IMR-90 (cell line): ENCODE results near the gene APC2. TPM values are rescaled to one million over a fixed set of nuclear protein-coding genes. Genes with fewer than 3 reads are reported as not detected.
A peak's percentile ranks its signal among the peaks of the same experiment; 100 is the strongest.

ENCODE experiments used
- ATAC-seq: fragments of 200-7000 bp; cut with Tn5 transposase; 2 replicates; pipeline ENCODE4 v1.9.1; 2020; ENCODE audit warnings: low read depth, mild to moderate bottlenecking, moderate library complexity
- BruUV-seq: library from RNA; stranded (reverse); fragments of 400-500 nt; replicated peaks from 2 replicates; lab custom pipeline; 2021; lab: Mats Ljungman, UMichigan
- CTCF ChIA-PET: fragments of 300-600 bp; formaldehyde crosslinking; extraction: SDS; loops from one replicate; lab custom pipeline; 2021; ENCODE audit warnings: antibody characterized with exemption; lab: Yijun Ruan, JAX
- POLR2A ChIA-PET: fragments of 300-600 bp; sonication (Branson Sonifier 250); formaldehyde crosslinking; loops from one replicate; lab custom pipeline; 2022; ENCODE audit warnings: antibody characterized with exemption; ENCODE audit not compliant: unreplicated experiment; lab: Charles Lee
- DNase-seq: peaks from one replicate; pipeline ENCODE4 v3.0.0; 2013
- H2AFZ ChIP-seq: replicated peaks from 2 replicates; pipeline ENCODE3; 2013; ENCODE audit warnings: low read length, mild to moderate bottlenecking; ENCODE audit not compliant: poor library complexity
- H2AK5ac ChIP-seq: 2 replicates; pipeline ENCODE4 v1.6.1; 2013; ENCODE audit warnings: low read depth, low read length, inconsistent platforms
- H2AK9ac ChIP-seq: replicated peaks from 2 replicates; pipeline ENCODE3; 2013; ENCODE audit warnings: mild to moderate bottlenecking, low read depth, low read length, moderate library complexity; ENCODE audit not compliant: poor library complexity
- H2BK120ac ChIP-seq: 2 replicates; pipeline ENCODE4 v1.6.1; 2013; ENCODE audit warnings: low read depth, low read length, inconsistent platforms
- H2BK15ac ChIP-seq: 3 replicates; pipeline ENCODE4 v1.6.1; 2013; ENCODE audit warnings: low read depth, low read length, inconsistent platforms
- H2BK20ac ChIP-seq: 2 replicates; pipeline ENCODE4 v1.6.1; 2013; ENCODE audit warnings: low read depth, mild to moderate bottlenecking, inconsistent platforms, low read length, moderate library complexity
- H2BK5ac ChIP-seq: 2 replicates; pipeline ENCODE4 v1.6.1; 2013; ENCODE audit warnings: mild to moderate bottlenecking, low read depth, low read length, inconsistent platforms; ENCODE audit not compliant: poor library complexity, severe bottlenecking
- H3K14ac ChIP-seq: replicated peaks from 2 replicates; pipeline ENCODE4 v1.6.1; 2013; ENCODE audit warnings: low read depth, low read length, inconsistent platforms
- H3K18ac ChIP-seq: 2 replicates; pipeline ENCODE4 v1.6.1; 2013; ENCODE audit warnings: low read depth, low read length, control low read depth
- H3K23ac ChIP-seq: 2 replicates; pipeline ENCODE4 v1.6.1; 2013; ENCODE audit warnings: low read depth, low read length, inconsistent platforms
- H3K27ac ChIP-seq: 2 replicates; pipeline ENCODE4 v1.5.1; 2013; ENCODE audit warnings: mild to moderate bottlenecking, control low read depth, low read length; ENCODE audit not compliant: insufficient read depth
- H3K27me3 ChIP-seq: 2 replicates; pipeline ENCODE4 v1.6.1; 2013; ENCODE audit warnings: low read length; ENCODE audit not compliant: control insufficient read depth, insufficient read depth
- H3K36me3 ChIP-seq: 2 replicates; pipeline ENCODE4 v1.6.1; 2013; ENCODE audit warnings: low read length, mixed read lengths; ENCODE audit not compliant: control insufficient read depth, insufficient read depth
- H3K4ac ChIP-seq: 2 replicates; pipeline ENCODE4 v1.6.1; 2013; ENCODE audit warnings: low read depth, low read length, inconsistent platforms
- H3K4me1 ChIP-seq: 2 replicates; pipeline ENCODE4 v1.6.1; 2013; ENCODE audit warnings: low read length, mixed read lengths; ENCODE audit not compliant: control insufficient read depth, insufficient read depth
- H3K4me2 ChIP-seq: 2 replicates; pipeline ENCODE4 v1.6.1; 2013; ENCODE audit warnings: low read depth, mild to moderate bottlenecking, control low read depth, low read length, moderate library complexity
- H3K4me3 ChIP-seq: 2 replicates; pipeline ENCODE4 v1.5.1; 2013; ENCODE audit warnings: low read depth, mild to moderate bottlenecking, control low read depth, low read length, moderate library complexity; ENCODE audit not compliant: insufficient read depth
- H3K56ac ChIP-seq: 2 replicates; pipeline ENCODE4 v1.6.1; 2013; ENCODE audit warnings: low read length, inconsistent platforms; ENCODE audit not compliant: insufficient read depth; ENCODE audit errors: extremely low read depth
- H3K79me1 ChIP-seq, 2 experiments: 2 replicates each; pipeline ENCODE4 v1.6.1; 2013; ENCODE audit warnings: low read length in 2 of 2, inconsistent platforms in 1 of 2, low read depth in 1 of 2
- H3K9ac ChIP-seq: 2 replicates; pipeline ENCODE4 v1.6.1; 2013; ENCODE audit warnings: low read depth, low read length, control low read depth
- H3K9me1 ChIP-seq: 2 replicates; pipeline ENCODE4 v1.6.1; 2013; ENCODE audit warnings: low read length, inconsistent platforms; ENCODE audit not compliant: insufficient read depth
- H3K9me3 ChIP-seq: 2 replicates; pipeline ENCODE4 v1.6.1; 2013; ENCODE audit warnings: low read length; ENCODE audit not compliant: control insufficient read depth, insufficient read depth
- H4K20me1 ChIP-seq: 2 replicates; pipeline ENCODE4 v1.6.1; 2013; ENCODE audit warnings: low read length, inconsistent platforms; ENCODE audit not compliant: insufficient read depth
- H4K5ac ChIP-seq: 2 replicates; pipeline ENCODE4 v1.6.1; 2013; ENCODE audit warnings: mild to moderate bottlenecking, low read depth, low read length, control low read depth
- H4K8ac ChIP-seq, 2 experiments: 2 replicates each; pipeline ENCODE4 v1.6.1; 2013; ENCODE audit warnings: low read depth in 2 of 2, low read length in 2 of 2, control low read depth in 1 of 2, inconsistent platforms in 1 of 2
- H4K91ac ChIP-seq: 2 replicates; pipeline ENCODE4 v1.6.1; 2013; ENCODE audit warnings: low read depth, low read length, inconsistent platforms; ENCODE audit not compliant: insufficient read depth
- BHLHE40 ChIP-seq: fragments of 150-350 bp; IDR thresholded peaks from 2 replicates; pipeline ENCODE4 v1.6.1; 2016; ENCODE audit warnings: mild to moderate bottlenecking, low read depth, low read length
- CEBPB ChIP-seq: IDR thresholded peaks from 2 replicates; pipeline ENCODE4 v1.6.1; 2012; ENCODE audit warnings: low read depth, low read length, improper control_type of control experiment
- CHD1 ChIP-seq: IDR thresholded peaks from 2 replicates; pipeline ENCODE4 v1.6.1; 2012; ENCODE audit warnings: low read depth, low read length, improper control_type of control experiment
- FOS ChIP-seq: fragments of 150-350 bp; IDR thresholded peaks from 2 replicates; pipeline ENCODE4 v1.6.1; 2016; ENCODE audit warnings: low read depth, low read length
- MAFK ChIP-seq: IDR thresholded peaks from 2 replicates; pipeline ENCODE4 v1.6.1; 2012; ENCODE audit warnings: low read depth, low read length, improper control_type of control experiment
- MAZ ChIP-seq: IDR thresholded peaks from 2 replicates; pipeline ENCODE4 v1.6.1; 2012; ENCODE audit warnings: low read depth, mild to moderate bottlenecking, low read length, improper control_type of control experiment, moderate library complexity, borderline replicate concordance
- MXI1 ChIP-seq: IDR thresholded peaks from 2 replicates; pipeline ENCODE4 v1.6.1; 2012; ENCODE audit warnings: low read depth, mild to moderate bottlenecking, low read length, moderate library complexity, borderline replicate concordance
- NFE2L2 ChIP-seq: fragments of 150-350 bp; IDR thresholded peaks from 2 replicates; pipeline ENCODE4 v1.6.1; 2016; ENCODE audit warnings: low read depth, mild to moderate bottlenecking, low read length
- POLR2A ChIP-seq: IDR thresholded peaks from 2 replicates; pipeline ENCODE4 v1.6.1; 2012; ENCODE audit warnings: mild to moderate bottlenecking, low read depth, low read length
- RCOR1 ChIP-seq: IDR thresholded peaks from 2 replicates; pipeline ENCODE4 v1.6.1; 2012; ENCODE audit warnings: mild to moderate bottlenecking, low read length, improper control_type of control experiment; ENCODE audit not compliant: insufficient replicate concordance
- RFX5 ChIP-seq: IDR thresholded peaks from 2 replicates; pipeline ENCODE4 v1.8.0; 2012; ENCODE audit warnings: low read depth, mild to moderate bottlenecking, low read length, moderate library complexity
- SMC3 ChIP-seq: fragments of 150-350 bp; IDR thresholded peaks from 2 replicates; pipeline ENCODE4 v1.6.1; 2016; ENCODE audit warnings: low read depth, mild to moderate bottlenecking, antibody characterized with exemption, low read length, moderate library complexity
- WGBS, 2 experiments: methylation state at CpG; one replicate each; pipeline versions ENCODE4 v1.1.5 to v1.1.7; 2013; ENCODE audit warnings: missing lambda C conversion rate in 2 of 2; ENCODE audit not compliant: insufficient read length in 1 of 2; ENCODE audit errors: extremely low coverage in 2 of 2; 5-methylcytosine and 5-hydroxymethylcytosine counted together
- dilution Hi-C: fragments of 300-500 bp; cut with HindIII; formaldehyde crosslinking; loops from one replicate; pipeline ENCODE4 v1.14.3; 2018; ENCODE audit warnings: low sequenced_read_pairs; ENCODE audit not compliant: unreplicated experiment
- in situ Hi-C: fragments of 300-500 bp; cut with MboI; formaldehyde crosslinking; loops from 3 replicates; pipeline ENCODE4 v1.14.3; 2019; ENCODE audit warnings: low sequenced_read_pairs, inconsistent platforms, mixed read lengths
- intact Hi-C: fragments of 100-400 bp; cut with micrococcal nuclease; formaldehyde crosslinking; loops from 2 replicates; pipeline ENCODE4 v1.10.0; 2022
- polyA plus RNA-seq, 3 experiments: library from polyadenylated mRNA; depleted of rRNA; stranded (reverse); fragments of >200 nt; gene quantifications; 2 replicates each; pipeline ENCODE4 v1.2.3, GENCODE V29; 2012; ENCODE audit warnings: low replicate concordance in 1 of 3
- total RNA-seq: library from RNA; depleted of rRNA; stranded (reverse); fragments of >200 nt; gene quantifications from 2 replicates; pipeline ENCODE4 v1.2.3, GENCODE V29; 2012
- TF ChIP-seq, protein P1 (sequence below): fragments of 150-350 bp; IDR thresholded peaks from 2 replicates; pipeline ENCODE4 v1.6.1; 2017; ENCODE audit warnings: mild to moderate bottlenecking, antibody characterized with exemption, low read length, low read depth
- TF ChIP-seq, protein P2 (sequence below): fragments of 150-350 bp; IDR thresholded peaks from 2 replicates; pipeline ENCODE4 v1.6.1; 2016; ENCODE audit warnings: low read depth, mild to moderate bottlenecking, low read length, moderate library complexity, borderline replicate concordance
- TF ChIP-seq, protein P3 (sequence below): conservative IDR thresholded peaks from 2 replicates; pipeline ENCODE4 v1.5.1; 2012; ENCODE audit warnings: mild to moderate bottlenecking, low read depth, low read length, improper control_type of control experiment

Gene APC2
- total and polyA plus RNA-seq, 2 of the 4 experiments (the other 2 are of a cell fraction): 0.36 to 0.41 TPM

DNA sequence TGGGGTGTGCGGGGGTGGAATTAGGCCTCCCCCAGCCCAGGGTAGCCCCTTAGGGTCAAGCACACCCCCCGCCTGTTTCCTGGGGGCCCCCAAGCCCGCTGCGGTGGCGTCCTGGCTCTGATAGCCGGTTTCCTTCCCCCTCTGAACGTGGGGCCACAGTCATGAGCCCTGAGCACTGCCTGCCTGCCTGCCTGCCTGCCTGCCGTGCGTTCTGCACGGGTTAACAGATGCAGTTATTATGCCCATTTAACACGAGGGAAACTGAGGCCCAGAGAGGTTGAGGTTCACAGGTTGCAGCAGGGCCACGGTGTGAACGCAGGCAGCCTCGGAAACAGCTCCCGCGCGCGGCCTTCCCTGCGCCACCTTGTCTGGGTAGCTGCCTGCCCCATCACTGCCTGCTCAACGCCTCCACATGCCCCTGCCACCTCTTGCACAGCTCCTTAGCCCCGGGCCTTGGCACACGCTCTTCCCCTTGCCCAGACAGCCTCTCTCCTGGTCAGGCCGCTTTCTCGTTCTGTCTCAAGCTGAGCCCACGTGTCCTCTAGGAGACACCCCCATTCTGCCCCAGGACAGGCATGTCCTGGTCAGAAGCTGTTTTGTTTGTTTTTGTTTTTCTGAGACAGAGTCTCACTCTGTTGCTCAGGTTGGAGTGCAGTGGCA, 47.4 kb upstream of the APC2 start:
- no peak overlapping the region for H4K5ac ChIP-seq
- H2BK15ac ChIP-seq: no peak overlapping the region
- dilution Hi-C loops (no loop called here), intact Hi-C loops (no loop called here), in situ Hi-C loops (no loop called here)
- no peak overlapping the region for H3K4ac ChIP-seq
- H3K27me3 ChIP-seq: no peaks in the 10 kb centered on the region
- H2AFZ ChIP-seq: peak overlapping the region; percentile 82
- H3K27ac ChIP-seq: no peak overlapping the region
- no peak overlapping the region for H2AK5ac ChIP-seq
- H4K20me1 ChIP-seq: 0 out of 2 replicates have a peak, but pooled peaks cover 3% of the 10 kb centered on the region
- H3K9me3 ChIP-seq: no peaks in the 10 kb centered on the region
- H3K18ac ChIP-seq: no peak overlapping the region
- CTCF ChIA-PET: interaction anchor here (1.1 kb wide), 1 partner anchor 87 kb away, joined by 3 read pairs; no protein-coding TSS in a partner anchor
- no peak overlapping the region for H3K56ac ChIP-seq
- no peak overlapping the region for H2BK20ac ChIP-seq
- 69% methylated on average over 4 of the region's 25 CpGs; no CpG with 5 or more reads in 1 of the 2 experiments for WGBS, 2 experiments
- peaks cover 3% of the 10 kb centered on the region; the same call in 1 of the 2 replicates for H3K36me3 ChIP-seq
- H2BK120ac ChIP-seq: no peak overlapping the region
- H3K4me2 ChIP-seq: no peak overlapping the region
- no peak overlapping the region for H3K9ac ChIP-seq
- peaks cover 8% of the 10 kb centered on the region for H3K4me1 ChIP-seq
- no TSS peak for BruUV-seq
- no peak overlapping the region for H2AK9ac ChIP-seq
- no peak overlapping the region for H3K14ac ChIP-seq
- POLR2A ChIA-PET: interaction anchor here (1.9 kb wide), 1 partner anchor 134 kb away, joined by 10 read pairs; the partner anchor contains the start of gene CIRBP
- H4K91ac ChIP-seq: no peak overlapping the region
- no peaks in the 10 kb centered on the region for H3K9me1 ChIP-seq
- ATAC-seq: no peak
- DNase-seq: no peak
- no peak overlapping the region for H4K8ac ChIP-seq
- H2BK5ac ChIP-seq: no peak overlapping the region
- H3K79me1 ChIP-seq: peaks cover 0 to 17% of the 10 kb centered on the region in 2 experiments; a peak in 3 of 4 replicates
- H3K4me3 ChIP-seq: no peak overlapping the region
- 0 out of 2 replicates have a peak overlapping the region, but pooled peaks have one; percentile 24 for H3K23ac ChIP-seq
- TF ChIP-seq, protein P1, sequence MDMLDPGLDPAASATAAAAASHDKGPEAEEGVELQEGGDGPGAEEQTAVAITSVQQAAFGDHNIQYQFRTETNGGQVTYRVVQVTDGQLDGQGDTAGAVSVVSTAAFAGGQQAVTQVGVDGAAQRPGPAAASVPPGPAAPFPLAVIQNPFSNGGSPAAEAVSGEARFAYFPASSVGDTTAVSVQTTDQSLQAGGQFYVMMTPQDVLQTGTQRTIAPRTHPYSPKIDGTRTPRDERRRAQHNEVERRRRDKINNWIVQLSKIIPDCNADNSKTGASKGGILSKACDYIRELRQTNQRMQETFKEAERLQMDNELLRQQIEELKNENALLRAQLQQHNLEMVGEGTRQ: no peak
- TF ChIP-seq MAZ (no peak), CEBPB (no peak), CHD1 (no peak), MXI1 (no peak), POLR2A (no peak), BHLHE40 (no peak), RCOR1 (no peak), SMC3 (no peak), NFE2L2 (no peak), MAFK (no peak), FOS (no peak), RFX5 (no peak)
- TF ChIP-seq, protein P2, sequence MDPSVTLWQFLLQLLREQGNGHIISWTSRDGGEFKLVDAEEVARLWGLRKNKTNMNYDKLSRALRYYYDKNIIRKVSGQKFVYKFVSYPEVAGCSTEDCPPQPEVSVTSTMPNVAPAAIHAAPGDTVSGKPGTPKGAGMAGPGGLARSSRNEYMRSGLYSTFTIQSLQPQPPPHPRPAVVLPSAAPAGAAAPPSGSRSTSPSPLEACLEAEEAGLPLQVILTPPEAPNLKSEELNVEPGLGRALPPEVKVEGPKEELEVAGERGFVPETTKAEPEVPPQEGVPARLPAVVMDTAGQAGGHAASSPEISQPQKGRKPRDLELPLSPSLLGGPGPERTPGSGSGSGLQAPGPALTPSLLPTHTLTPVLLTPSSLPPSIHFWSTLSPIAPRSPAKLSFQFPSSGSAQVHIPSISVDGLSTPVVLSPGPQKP: no peak
- TF ChIP-seq, protein P3, sequence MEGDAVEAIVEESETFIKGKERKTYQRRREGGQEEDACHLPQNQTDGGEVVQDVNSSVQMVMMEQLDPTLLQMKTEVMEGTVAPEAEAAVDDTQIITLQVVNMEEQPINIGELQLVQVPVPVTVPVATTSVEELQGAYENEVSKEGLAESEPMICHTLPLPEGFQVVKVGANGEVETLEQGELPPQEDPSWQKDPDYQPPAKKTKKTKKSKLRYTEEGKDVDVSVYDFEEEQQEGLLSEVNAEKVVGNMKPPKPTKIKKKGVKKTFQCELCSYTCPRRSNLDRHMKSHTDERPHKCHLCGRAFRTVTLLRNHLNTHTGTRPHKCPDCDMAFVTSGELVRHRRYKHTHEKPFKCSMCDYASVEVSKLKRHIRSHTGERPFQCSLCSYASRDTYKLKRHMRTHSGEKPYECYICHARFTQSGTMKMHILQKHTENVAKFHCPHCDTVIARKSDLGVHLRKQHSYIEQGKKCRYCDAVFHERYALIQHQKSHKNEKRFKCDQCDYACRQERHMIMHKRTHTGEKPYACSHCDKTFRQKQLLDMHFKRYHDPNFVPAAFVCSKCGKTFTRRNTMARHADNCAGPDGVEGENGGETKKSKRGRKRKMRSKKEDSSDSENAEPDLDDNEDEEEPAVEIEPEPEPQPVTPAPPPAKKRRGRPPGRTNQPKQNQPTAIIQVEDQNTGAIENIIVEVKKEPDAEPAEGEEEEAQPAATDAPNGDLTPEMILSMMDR: no peak
